Stimulated activated CD8-positive, alpha-beta memory T cell treated with anti-CD3 and anti-CD28 coated beads, Interleukin-2, amount 100 ng/mL, for 48 hours (primary cell): ENCODE results near the gene KRT15.

ENCODE experiments used
- DNase-seq, 2 donors: peaks; one replicate each; pipeline ENCODE4 v3.0.0-alpha.2; 2020; ENCODE audit warnings: low read depth in 2 of 2

Gene KRT15

DNA sequence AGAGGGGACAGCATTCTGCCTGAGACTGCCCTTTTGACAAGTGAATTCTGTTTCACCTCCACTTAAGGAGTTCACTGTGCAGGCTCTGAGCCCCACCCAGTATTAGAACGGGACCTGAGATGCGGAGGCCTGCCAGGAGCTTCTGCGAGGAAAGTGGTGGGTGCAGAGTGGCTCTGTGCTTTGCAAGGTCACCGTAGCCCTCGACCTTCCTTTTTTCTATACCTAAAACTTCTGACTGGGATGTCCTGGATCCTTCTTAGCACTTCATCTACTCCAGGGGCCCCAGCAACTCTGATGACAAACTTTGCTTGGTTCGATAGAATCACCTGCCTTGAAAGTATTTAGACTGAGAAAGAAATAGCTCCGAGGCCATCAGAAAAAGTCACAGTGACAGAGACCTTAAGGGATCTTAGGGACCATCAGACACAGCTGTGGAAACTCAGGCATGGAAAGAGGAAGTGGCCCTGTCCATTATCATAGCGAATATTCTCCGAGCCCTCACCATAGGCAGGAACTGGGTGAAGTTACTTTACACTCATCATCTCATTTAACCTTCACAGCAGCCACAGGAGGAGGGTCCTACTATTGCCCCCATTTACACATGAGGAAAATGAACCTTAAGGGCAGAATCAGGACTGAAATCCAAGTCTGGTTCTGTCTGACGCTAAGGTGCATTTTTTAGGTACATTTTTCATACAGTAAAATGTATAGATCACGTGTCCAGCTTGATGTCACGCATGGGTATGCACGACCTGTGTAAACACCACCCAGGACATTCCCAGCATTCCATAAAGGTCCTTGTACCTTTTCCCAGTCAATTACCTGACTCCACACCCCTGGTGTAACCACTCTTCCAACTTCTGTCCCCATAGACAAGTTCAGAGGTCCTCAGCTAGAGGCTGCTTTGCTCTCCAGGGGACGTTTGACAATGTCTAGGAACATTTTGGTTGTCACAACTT is 12.6 kb downstream of the KRT15 start:
- no peak for DNase-seq

DNA sequence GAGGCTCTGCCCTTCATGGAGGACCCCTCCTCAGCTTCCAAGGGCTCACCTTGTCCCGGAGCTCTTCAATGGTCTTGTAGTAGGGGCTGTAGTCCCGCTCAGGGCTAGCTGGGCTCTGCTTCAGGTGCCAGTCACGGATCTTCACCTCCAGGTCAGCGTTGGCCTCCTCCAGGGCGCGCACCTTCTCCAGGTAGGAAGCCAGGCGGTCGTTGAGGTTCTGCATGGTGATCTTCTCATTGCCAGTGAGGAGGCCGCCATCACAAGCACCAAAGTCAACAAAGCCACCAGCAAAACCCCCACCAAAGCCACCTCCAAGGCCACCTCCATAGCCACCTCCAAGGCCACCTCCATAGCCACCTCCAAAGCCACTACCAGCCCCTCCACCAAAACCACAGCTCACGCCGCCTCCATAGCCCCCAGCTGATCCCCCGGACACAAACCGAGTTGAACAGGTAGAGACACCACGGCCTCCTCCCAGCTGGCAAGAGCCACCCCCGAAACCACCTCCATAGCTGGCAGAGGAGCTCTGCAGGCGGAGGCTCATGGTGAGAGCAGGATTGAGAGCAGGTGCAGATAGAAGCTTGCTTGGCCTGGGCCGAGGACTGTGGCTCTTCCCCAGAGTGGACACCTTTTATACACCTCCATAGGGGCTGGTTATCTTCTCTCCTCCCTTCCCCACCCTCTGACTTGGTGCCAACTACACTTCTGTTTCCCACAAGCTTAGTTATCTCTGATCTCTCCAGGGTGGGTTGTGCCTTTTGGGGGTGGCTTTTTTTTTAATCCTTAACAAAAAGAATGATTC is 13.5 kb downstream of the KRT15 start, which contains the start of gene KRT13:
TSS of gene KRT13 (minus strand) at position 606 of the 802 bp plus-strand sequence. CDS start at position 544, 62 bp downstream.
- no peak for DNase-seq

DNA sequence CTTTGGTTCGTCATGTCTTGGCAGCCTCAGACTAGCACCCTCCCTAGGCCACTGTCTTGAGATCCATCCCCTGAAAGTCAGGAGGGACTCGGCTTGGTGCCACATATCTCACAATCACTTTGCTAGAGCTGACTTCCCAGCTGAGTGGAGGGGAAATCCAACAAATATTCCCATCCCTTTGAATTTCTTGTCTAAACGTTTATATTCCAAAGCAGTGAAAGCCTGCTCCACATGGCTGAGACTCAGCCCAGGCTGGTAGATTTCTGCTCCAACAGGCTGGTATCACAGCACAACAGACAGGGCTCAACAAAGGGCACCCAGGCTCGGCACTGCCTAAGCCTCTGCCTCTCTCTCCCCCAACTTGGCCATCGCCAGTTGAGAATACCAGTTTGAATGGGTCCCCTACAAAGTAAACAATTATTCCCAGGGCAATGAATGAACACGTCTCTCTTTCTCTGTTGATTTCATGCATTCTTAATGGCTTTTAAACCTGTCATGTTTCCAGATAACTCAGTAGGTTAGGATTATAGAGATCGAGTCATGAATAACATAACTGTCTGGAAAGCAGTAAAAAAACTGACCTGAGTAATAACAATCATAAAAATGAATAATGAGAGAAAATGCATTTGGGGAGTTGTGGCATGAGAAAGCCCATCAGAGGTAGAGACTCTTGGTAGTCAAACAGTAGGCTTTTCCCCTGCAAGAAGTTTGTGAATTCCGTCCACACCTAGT is 14.3 kb downstream of the KRT15 start:
- no peak for DNase-seq

GRCh38 chr17:41503202-41503601 is 15.5 kb downstream of the KRT15 start:
- DNase-seq = no peak

DNA sequence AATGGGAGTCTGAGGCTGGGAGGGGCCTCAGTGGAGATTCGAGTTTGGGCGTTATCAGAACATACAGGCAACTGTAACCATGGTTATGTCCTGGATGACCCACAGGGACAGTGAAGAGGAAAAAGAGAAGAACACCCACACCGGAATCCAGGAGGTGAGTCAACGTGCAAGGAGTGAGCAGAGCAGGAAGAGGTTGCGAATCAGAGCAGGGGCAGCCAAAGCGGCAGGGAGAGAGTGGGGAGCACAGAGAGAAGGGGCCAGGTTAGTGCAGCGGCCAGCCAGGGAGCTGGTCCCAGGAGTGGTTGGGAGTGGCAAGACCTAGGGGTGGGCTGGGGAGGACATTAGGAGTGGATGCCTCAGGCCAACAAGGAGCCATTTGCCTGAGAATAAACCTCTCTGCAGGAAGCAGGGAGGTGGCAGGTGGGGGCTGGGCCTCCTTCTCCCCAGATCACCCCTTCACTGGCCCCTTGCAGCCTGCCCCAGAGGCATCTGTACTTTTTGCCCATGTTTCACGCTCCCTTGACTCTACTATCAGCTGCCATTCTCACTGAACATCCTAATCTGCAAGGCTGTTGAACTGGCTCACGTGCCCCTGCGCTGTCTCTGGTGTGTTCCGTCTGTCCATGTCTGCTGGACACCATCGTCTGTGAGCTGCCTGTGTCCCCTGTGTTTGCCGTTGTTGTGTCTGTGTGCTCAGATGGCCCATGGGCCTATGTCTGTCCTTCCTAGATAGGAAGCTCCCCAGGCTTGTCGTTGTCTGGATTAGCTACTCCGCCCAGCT is 18.4 kb downstream of the KRT15 start:
- DNase-seq = no peak

DNA sequence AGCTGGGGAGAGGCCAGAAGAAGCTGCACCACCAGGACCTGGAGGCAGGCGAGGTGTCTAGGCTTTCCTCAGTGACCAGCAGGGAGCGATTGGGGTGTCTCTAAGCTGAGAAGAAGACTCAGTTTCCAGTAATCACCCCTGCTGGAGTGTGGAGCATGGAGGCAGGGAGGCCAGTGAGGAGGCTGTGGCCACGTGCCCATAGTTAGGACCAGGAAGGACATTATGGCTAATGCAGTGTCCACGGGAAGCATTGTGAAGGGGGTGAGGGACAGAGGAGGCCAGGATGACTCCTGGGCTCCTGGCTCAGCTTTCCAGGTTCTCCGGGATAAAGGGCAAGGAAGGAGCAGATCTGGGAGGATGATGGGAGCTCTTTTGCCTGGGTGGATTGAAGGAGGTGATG is 19.0 kb downstream of the KRT15 start:
- no peak for DNase-seq

DNA sequence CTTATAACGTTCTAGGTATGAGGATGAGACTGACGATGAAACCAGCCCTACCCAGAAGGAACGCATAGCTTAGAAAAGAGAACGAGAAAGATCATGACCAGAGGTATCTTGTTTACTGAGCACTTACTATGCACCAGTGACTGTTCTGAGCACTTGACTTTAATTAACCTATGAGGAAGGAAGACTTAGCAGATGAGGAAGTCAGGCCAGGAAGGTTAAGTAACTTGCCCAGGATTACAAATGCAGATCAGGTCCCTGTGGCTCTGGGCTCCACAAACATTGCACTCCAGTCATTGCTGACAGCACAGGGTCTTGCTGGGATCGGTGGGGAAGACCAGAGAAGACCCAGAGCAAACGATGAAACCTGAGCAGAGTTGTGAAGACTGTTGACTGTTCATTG is 20.4 kb downstream of the KRT15 start:
- no peak for DNase-seq

DNA sequence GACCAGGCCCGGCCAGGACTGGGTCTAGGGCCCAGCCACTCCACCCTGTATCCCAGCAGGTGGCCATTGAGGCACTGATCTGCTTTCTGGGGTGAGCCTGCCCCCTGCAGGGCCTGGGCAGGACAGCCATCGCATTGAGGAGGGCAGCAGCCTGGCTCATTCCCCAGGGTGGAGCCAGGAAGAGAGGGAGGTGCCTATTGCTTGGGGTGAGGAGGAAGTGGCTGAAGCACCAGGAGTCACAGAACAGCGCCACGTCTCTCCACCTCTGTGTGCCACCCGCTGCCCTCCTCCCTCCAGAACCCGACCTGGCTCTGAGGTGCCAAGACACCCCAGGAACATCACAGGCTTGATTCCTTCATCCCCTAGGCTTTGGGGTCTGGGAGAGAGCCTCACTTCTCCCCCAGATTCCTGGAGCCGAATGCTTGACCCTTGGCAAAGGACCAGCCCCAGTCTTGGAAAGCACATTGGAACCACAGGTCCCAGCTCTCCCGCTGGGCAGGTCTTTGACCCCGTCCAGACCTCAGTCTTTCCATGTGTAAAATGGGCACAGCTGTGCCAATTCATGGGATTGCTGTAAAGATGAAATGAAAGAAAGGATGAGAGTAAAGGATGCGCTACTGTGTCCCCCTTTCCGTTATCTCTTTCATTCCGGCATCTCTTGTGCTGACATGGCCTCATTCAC is 21.7 kb downstream of the KRT15 start:
- peak; percentile 61 to 63 for DNase-seq

GRCh38 chr17:41494524-41494923 is 24.2 kb downstream of the KRT15 start:
- DNase-seq = no peak

- no peak for DNase-seq
These were observed 25.9 kb downstream of the KRT15 start for GRCh38 chr17:41492771-41493170.

- no peak for DNase-seq
These were observed 26.3 kb downstream of the KRT15 start for GRCh38 chr17:41492351-41492750.

DNA sequence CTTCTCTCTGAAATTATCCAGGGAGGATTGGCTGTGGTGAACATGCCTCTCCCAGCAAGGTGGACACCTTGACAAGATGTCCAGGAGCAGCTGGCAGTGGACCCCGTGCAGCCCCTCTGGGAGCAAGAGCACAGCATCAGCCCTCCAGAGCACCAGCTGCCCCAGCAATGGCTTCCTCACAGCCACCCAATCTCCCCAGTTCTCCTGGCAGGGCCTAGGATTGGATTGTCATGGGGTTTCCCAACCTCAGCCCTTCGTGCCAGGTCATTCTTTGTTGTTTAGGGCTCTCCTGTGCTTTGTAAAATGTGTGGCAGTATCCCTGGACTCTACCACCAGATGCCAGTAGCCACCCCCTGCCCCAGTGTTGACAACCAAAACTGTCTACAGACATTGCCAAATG is 27.2 kb downstream of the KRT15 start:
- DNase-seq = no peak

DNA sequence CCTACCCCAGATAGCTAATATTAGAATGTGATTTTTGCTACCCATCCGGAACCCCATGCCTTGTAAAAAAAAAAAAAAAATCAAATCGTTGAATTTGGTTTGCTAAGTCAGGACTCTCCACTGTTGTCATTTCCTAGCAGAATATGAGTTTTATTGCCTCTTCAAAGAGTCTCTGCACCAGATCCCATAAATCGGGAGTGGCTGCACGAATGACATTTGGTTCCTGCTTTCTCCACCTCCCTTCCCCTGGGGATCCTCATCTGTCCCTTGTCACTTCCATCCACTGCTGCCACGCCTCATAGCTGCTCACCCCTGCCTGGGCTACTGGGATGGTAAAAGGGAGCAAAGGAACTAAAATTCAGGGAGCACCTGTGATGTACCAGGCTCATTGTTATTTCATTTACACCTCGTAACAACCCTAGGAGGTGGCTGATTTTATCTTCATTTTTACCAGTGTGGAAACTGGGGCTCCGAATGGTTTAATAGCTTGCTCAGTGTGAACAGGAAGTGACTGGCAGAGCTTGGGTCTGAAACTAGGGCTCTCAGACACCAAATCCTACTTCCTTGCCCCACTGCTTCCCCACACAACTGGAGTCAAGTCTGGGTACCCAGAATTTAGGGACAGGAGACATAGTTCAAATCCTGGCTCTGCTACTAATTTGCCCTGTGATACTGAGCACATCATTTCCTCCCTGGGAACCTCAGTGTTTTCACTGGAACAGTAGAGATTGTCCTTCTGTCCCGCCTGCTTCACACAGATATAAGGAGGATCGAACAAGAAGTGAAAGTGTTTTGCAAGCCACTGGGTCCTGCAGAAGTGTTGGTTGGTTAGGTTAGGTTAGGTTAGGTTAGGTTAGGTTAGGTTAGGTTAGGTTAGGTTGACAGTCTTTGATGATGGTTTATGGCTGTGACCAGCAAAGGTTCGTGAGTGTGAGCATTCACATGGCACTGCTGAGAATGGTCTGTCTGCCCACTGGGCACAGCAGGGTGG is 28.4 kb downstream of the KRT15 start:
- no peak for DNase-seq

DNA sequence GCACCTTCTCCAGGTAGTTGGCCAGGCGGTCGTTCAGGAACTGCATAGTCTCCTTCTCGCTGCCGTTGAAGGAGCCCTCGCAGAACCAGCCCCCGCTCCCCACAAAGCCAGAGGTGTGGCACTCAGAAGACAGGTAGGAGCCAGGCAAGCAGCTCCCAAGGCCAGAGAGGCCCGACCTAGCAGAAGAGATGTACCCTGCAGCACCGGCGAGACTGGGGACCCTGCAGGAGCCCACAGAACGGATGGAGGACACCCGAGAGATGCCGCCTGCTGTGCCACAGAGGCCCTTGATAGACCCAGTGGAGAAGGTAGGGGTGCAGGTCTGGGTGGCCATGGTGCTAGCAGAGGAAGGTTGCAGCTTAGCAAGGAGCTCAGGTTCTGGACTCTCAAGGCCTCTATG is 29.2 kb downstream of the KRT15 start, which contains the start of gene KRT36:
TSS of gene KRT36 (minus strand) at position 380 of the 400 bp plus-strand sequence. CDS start at position 334, 46 bp downstream.
- no peak for DNase-seq

DNA sequence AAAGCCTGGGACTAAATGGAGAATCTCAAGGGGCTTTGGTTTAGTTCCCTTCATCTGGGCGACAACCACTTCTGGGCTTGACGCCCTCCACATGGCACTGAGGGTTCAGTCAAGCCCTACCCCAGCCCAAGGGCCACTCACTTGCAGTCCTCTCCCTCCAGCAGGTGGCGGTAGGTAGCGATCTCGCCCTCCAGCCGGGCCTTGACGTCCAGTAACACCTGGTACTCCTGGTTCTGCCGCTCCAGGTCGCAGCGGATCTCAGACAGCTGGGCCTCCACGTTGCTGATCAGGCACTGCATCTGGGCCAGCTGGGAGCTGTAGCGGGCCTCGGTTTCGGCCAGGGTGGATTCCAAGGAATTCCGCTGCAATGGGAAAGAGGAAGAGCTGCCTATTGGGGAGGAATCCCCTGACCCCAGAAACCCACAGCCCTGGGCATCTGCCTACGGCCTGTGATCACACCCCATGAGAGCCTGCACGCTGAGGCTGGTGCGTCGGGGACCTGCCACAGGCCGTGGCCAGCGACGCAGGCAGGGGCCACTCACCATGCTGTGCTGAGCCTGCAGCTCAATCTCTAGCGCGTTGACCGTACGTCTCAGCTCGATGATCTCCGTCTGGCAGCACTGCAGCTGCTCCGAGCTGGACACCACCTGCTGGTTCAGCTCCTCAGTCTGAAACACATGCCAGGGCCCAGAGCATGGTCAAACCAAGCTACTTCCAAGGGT is 31.7 kb downstream of the KRT15 start:
- DNase-seq = peak; percentile 27 to 38

DNA sequence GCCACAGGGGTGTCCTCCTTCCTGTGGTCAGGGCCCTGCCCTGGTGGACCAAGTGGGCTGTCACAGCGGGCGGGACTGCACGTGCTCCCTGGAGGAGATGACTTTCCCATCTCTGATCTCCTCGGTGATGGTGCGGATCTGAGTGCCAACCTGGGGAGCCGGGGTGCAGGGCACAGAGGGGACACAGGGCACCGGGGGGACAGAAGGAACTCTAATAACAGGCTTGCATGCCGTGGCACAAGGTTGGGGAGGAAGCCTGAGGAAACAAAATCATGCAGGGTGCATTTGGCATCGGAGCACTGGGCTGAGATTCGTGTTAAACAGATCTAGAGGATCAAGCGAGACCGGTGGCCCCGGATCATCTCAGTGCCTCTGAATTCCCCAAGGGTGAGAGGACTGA is 32.4 kb downstream of the KRT15 start:
- no peak for DNase-seq

GRCh38 chr17:41484920-41485904 is 33.5 kb downstream of the KRT15 start:
- no peak for DNase-seq
